RPMI8226 (cell line): Measurements from ENCODE around the gene TSPAN5.

Source experiments
- DNase-seq: peaks from one replicate; pipeline ENCODE4 v3.0.0-alpha.2; 2015

The TSPAN5 gene

GRCh38 chr4:98433691-98434090, 224.7 kb downstream of the TSPAN5 start:
- no peak for DNase-seq

DNA sequence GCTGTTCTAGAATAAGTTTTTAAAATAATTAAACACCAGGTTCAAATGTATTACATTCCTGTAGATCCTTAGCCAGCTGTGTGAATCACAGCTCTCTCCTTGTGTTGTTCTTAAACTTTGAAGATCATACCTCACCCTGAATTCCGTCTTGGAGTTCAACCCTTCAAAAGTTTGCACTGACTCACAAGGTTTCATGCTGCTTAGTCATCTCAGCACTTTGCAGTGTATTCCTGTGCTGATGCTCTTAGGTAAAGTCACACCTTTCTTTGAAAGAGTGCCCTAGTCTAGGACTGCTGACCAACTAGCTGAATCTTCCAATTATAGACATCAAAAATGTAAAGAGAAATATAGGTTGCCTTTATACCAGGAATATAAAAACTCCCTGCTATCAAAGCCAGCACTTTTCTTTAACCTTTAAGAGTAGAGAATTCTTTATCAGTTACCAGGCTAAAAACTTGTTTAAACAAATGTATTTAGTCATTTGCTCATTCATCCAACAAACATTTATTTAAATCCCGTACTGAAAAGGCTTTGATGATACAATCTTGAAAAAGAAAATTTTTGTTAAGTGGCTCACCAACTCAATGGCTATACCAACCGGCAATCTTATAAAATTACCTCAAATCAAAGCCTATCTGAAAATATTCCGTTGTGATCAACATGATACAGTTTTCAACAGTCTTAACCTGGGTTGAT, 227.6 kb downstream of the TSPAN5 start:
- no peak for DNase-seq

DNA sequence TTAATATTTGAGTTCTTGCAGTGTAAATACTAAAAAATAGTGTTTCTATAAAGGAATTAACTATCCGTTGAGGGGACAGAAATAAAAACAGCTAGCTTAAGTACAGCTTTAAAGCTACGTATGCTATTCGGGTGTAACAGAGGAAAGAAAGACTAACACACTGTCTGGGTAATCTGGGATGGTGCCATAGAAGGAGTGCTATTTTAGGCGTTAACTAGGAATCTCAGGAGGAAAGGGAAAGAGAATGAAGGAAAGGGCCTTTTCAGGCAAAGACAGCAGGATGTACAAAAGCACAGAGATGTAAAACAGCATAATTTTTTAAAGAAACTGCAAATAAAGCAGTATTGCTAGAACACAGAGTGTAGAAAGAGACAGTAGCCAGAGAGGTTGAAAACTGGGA, 235.4 kb downstream of the TSPAN5 start:
- DNase-seq, result no peak

DNA sequence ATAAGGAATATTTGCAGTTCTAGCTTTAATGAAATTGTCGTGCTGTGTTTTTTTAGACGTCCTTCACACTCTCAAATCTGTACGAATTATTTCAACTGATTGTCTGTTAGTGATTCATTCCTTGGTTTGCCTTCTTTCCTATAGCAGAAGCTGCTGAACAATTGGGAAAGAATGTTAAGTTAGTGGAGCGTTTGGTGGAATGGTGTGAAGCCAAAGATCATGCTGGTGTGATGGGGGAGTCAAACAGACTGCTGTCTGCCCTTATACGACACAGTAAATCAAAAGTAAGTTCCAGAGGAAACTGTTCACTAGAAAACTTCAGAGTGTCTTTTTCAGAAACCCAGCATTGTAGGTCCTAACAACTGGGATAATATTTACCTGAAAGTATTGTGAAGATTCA, 237.3 kb downstream of the TSPAN5 start:
- no peak for DNase-seq
